Fibroblast of skin of back (primary cell): ENCODE measurements around the gene VANGL2.
"Not testable (repeated sequence)": the region's sequence is repeated elsewhere in the genome, so short reads cannot be mapped to it uniquely, and the experiment has no call there.

Experiments used
- DNase-seq: peaks from one replicate; pipeline ENCODE4 v3.0.0-alpha.2; 2013

Gene VANGL2

GRCh38 chr1:160370561-160371345 lies 29.6 kb upstream of the VANGL2 start:
- no peak for DNase-seq

GRCh38 chr1:160371346-160371631 lies 29.1 kb upstream of the VANGL2 start:
- no peak for DNase-seq

- no peak for DNase-seq
These were observed 28.6 kb upstream of the VANGL2 start for GRCh38 chr1:160371756-160372155.

- DNase-seq: no peak
These were observed 26.7 kb upstream of the VANGL2 start for GRCh38 chr1:160373696-160374095.

GRCh38 chr1:160374306-160375110 lies 25.9 kb upstream of the VANGL2 start:
- DNase-seq: no peak

GRCh38 chr1:160375788-160376524 lies 24.4 kb upstream of the VANGL2 start:
- peak; percentile 82 for DNase-seq

- peak; percentile 72 for DNase-seq
These were observed 23.7 kb upstream of the VANGL2 start for GRCh38 chr1:160376525-160377131.

GRCh38 chr1:160377585-160378206 lies 22.7 kb upstream of the VANGL2 start:
- DNase-seq: peak; percentile 84

GRCh38 chr1:160384812-160385211 lies 15.6 kb upstream of the VANGL2 start:
- not testable (repeated sequence) for DNase-seq

GRCh38 chr1:160388406-160388805 lies 12.0 kb upstream of the VANGL2 start:
- DNase-seq: not testable (repeated sequence)

GRCh38 chr1:160394673-160395072 lies 5.7 kb upstream of the VANGL2 start:
- DNase-seq: no peak

- no peak for DNase-seq
These were observed 2.7 kb upstream of the VANGL2 start for GRCh38 chr1:160397651-160398050.

GRCh38 chr1:160398823-160399222 lies 1.5 kb upstream of the VANGL2 start:
- no peak for DNase-seq

GRCh38 chr1:160399544-160400222 lies 681 bp upstream of the VANGL2 start:
- no peak for DNase-seq

GRCh38 chr1:160400646-160401486 lies 502 bp downstream of the VANGL2 start:
- DNase-seq: no peak

GRCh38 chr1:160401487-160401805 lies 1.1 kb downstream of the VANGL2 start:
- DNase-seq: no peak

GRCh38 chr1:160402001-160402795 lies 1.8 kb downstream of the VANGL2 start:
- no peak for DNase-seq

- no peak for DNase-seq
These were observed 2.9 kb downstream of the VANGL2 start for GRCh38 chr1:160403244-160403643.

- DNase-seq: no peak
These were observed 3.7 kb downstream of the VANGL2 start for GRCh38 chr1:160404094-160404493.

GRCh38 chr1:160405331-160405877 lies 5.0 kb downstream of the VANGL2 start:
- DNase-seq: no peak
